Smooth muscle cell (in vitro differentiated cells): ENCODE measurements around the gene SPRED2. TPM values are rescaled to one million over a fixed set of nuclear protein-coding genes. Genes with fewer than 3 reads are reported as not detected.
A peak's percentile ranks its signal among the peaks of the same experiment; 100 is the strongest.

Experiments used
- DNase-seq: peaks from one replicate; lab custom pipeline; 2025; ENCODE audit not compliant: unreplicated experiment; lab: John Stamatoyannopoulos, UW
- H2AFZ ChIP-seq: fragments of 200-600 bp; sonication (generic); 2 replicates; pipeline ENCODE4 v1.6.0; 2016; ENCODE audit warnings: antibody characterized with exemption, low read depth, mild to moderate bottlenecking
- H3F3A ChIP-seq: fragments of 200-600 bp; sonication (generic); 2 replicates; pipeline ENCODE4 v1.6.0; 2017; ENCODE audit warnings: antibody characterized with exemption, low read depth
- H3K27ac ChIP-seq: fragments of 200-600 bp; sonication (generic); 2 replicates; pipeline ENCODE4 v1.5.1; 2016; ENCODE audit warnings: low read depth, mild to moderate bottlenecking
- H3K27me3 ChIP-seq: fragments of 200-600 bp; sonication (generic); 2 replicates; pipeline ENCODE4 v1.6.1; 2016; ENCODE audit warnings: low read depth, mild to moderate bottlenecking
- H3K36me3 ChIP-seq: fragments of 200-600 bp; sonication (generic); 2 replicates; pipeline ENCODE4 v1.5.1; 2016; ENCODE audit warnings: low read depth
- H3K4me1 ChIP-seq: fragments of 200-600 bp; sonication (generic); 2 replicates; pipeline ENCODE4 v1.5.1; 2016; ENCODE audit warnings: low read depth
- H3K4me2 ChIP-seq: fragments of 200-600 bp; sonication (generic); 2 replicates; pipeline ENCODE4 v1.6.0; 2016; ENCODE audit warnings: mild to moderate bottlenecking
- H3K4me3 ChIP-seq: fragments of 200-600 bp; sonication (generic); 2 replicates; pipeline ENCODE4 v1.5.1; 2016; ENCODE audit warnings: mild to moderate bottlenecking
- H3K79me2 ChIP-seq: fragments of 200-600 bp; sonication (generic); 2 replicates; pipeline ENCODE4 v1.6.0; 2016; ENCODE audit warnings: low read depth, mild to moderate bottlenecking
- H3K9ac ChIP-seq: fragments of 200-600 bp; sonication (generic); 2 replicates; pipeline ENCODE4 v1.6.0; 2016; ENCODE audit warnings: low read depth
- H3K9me3 ChIP-seq: fragments of 200-600 bp; sonication (generic); replicated peaks from 2 replicates; pipeline ENCODE4 v1.5.1; 2016; ENCODE audit warnings: low read depth
- H4K20me1 ChIP-seq: fragments of 200-600 bp; sonication (generic); 2 replicates; pipeline ENCODE4 v1.6.0; 2016; ENCODE audit warnings: low read depth
- WGBS: methylation state at CpG from one replicate; pipeline ENCODE4 v1.1.7; 2016; ENCODE audit warnings: low lambda C conversion rate; 5-methylcytosine and 5-hydroxymethylcytosine counted together
- polyA plus RNA-seq: library from polyadenylated mRNA; unstranded; fragments of >200 nt; fragmentation: Nextera tagmentation; extraction: Ambion mirVana; gene quantifications from 2 replicates; pipeline ENCODE4 v1.2.1, GENCODE V29; 2016
- total RNA-seq: library from RNA; depleted of rRNA; stranded (reverse); fragments of >200 nt; gene quantifications from 2 replicates; pipeline ENCODE4 v1.2.3, GENCODE V29; 2014
- TF ChIP-seq, protein P1 (sequence below): fragments of 200-600 bp; sonication (generic); IDR thresholded peaks from 2 replicates; pipeline ENCODE4 v1.5.1; 2017; ENCODE audit warnings: borderline replicate concordance, mild to moderate bottlenecking, antibody characterized with exemption; ENCODE audit not compliant: insufficient read depth, poor library complexity, severe bottlenecking

Gene SPRED2
- total and polyA plus RNA-seq, 2 experiments from 2014 or later, result 18.3 to 23.7 TPM

DNA sequence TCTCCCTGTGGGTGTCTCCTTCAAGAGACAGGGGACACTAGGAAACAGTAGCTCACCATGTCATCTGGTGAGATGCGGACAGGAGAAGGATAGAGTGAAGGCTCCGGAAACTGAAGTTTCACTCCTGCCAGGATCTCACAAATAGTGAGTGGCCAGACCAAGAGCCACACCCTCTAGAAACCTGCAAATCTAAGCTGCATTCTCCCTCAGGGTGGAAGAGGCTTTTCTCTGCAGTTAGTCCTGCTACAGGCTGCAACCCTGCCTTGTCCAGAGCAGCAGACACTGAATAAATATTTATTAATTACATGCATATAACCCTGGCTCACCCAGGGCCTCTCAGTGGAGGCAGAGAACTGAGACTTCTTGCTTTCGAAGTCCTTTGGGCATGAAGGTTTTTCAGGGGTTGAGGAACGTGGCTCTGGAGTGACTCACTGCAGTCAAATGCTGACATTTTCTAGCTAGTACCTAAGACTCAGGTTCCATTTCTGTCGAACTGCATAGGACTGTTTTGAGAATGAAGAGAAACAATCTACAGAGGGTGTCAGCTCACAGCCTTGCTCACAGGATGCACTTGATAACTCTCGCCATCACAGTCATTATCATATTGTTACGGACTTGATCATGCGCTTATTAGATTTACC is 117.5 kb downstream of the SPRED2 start:
- peaks cover 16% of the 10 kb centered on the region for H3F3A ChIP-seq
- WGBS, result 80% methylated on average over 8 of the region's 8 CpGs
- H3K9me3 ChIP-seq, result no peaks in the 10 kb centered on the region
- peaks cover 11% of the 10 kb centered on the region for H3K36me3 ChIP-seq
- peaks cover 2% of the 10 kb centered on the region for H4K20me1 ChIP-seq
- H3K27me3 ChIP-seq, result no peaks in the 10 kb centered on the region
- no peaks in the 10 kb centered on the region for H3K4me1 ChIP-seq
- TF ChIP-seq, protein P1, sequence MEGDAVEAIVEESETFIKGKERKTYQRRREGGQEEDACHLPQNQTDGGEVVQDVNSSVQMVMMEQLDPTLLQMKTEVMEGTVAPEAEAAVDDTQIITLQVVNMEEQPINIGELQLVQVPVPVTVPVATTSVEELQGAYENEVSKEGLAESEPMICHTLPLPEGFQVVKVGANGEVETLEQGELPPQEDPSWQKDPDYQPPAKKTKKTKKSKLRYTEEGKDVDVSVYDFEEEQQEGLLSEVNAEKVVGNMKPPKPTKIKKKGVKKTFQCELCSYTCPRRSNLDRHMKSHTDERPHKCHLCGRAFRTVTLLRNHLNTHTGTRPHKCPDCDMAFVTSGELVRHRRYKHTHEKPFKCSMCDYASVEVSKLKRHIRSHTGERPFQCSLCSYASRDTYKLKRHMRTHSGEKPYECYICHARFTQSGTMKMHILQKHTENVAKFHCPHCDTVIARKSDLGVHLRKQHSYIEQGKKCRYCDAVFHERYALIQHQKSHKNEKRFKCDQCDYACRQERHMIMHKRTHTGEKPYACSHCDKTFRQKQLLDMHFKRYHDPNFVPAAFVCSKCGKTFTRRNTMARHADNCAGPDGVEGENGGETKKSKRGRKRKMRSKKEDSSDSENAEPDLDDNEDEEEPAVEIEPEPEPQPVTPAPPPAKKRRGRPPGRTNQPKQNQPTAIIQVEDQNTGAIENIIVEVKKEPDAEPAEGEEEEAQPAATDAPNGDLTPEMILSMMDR, result no peak
- peak overlapping the region; percentile 70 for H3K27ac ChIP-seq
- no peak overlapping the region for H3K9ac ChIP-seq
- no peak overlapping the region for H3K4me3 ChIP-seq
- H3K79me2 ChIP-seq, result no peaks in the 10 kb centered on the region
- no peak overlapping the region for H3K4me2 ChIP-seq
- H2AFZ ChIP-seq, result no peak overlapping the region
- DNase-seq, result no peak

DNA sequence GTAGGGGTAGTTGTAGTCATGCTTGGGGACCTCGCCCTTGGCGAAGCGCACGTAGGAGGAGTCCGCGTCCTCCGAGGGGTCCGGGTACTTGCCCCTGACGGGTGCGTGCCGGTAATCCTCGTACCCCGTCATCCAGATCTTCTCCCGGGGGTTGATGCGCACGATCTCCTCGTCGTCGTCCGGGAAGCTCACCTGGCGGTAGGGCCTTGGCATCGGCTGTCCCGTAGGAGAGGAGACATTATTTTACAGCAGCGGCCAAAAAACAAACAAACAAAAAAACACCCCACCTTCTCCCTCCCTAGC is 118.5 kb downstream of the SPRED2 start:
- peaks cover 11% of the 10 kb centered on the region for H3K36me3 ChIP-seq

DNA sequence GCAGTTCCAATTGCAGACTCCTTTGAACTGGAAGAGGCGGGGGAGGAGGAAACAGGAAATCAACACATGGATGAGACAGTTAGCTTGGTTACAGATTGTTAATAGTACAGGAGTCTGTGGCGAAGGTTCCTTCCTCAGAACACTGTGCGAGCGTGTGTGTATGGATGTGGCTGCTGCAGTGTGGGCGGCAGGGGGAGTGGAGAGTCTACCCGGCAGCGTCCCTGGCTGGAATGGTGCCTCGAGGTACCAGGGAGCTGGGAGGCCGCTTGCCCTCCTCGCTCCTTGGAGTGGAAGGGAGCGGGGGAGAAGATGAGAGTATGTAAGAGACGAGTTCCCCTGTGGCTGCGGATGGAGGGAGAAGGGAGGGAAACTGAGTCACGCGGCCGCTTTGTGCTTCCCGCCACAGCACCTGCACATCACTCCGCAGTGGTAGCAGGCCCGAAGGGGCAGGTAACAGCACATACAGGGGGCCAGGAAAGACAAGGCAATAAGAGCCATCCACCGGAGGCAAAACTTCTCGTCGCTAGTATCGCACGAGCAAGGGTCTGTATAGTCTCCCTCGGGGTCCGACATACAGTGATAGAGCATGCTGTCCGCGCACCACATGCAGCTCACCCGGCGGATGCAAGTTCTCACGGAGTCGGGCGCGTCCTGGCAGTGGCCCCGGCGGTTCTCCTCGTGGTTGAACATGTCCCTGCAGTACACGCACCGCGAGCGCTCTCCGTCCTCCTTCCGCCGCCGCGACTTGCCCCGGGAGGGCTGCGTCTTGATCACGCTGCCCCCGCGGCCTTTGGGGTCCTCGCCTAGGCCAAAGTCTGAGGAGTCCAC is 119.1 kb downstream of the SPRED2 start:
- 95% methylated on average over 50 of the region's 52 CpGs for WGBS
- no peak overlapping the region for H3K4me3 ChIP-seq
- no peak overlapping the region for H2AFZ ChIP-seq
- H4K20me1 ChIP-seq, result no peaks in the 10 kb centered on the region
- H3K9ac ChIP-seq, result no peak overlapping the region
- no peaks in the 10 kb centered on the region for H3K9me3 ChIP-seq
- no peak overlapping the region for H3K27ac ChIP-seq
- no peaks in the 10 kb centered on the region for H3K4me1 ChIP-seq
- no peaks in the 10 kb centered on the region for H3K79me2 ChIP-seq
- H3K4me2 ChIP-seq, result no peak overlapping the region
- TF ChIP-seq, protein P1, result no peak
- H3K36me3 ChIP-seq, result peaks cover 11% of the 10 kb centered on the region
- no peaks in the 10 kb centered on the region for H3K27me3 ChIP-seq
- peaks cover 7% of the 10 kb centered on the region for H3F3A ChIP-seq
- DNase-seq, result no peak

More for the DNA sequence above, 118.5 kb downstream of the SPRED2 start:
- no peak for DNase-seq
- Histone ChIP-seq H4K20me1 (no peaks in the 10 kb centered on the region), H3K27ac (no peak overlapping the region), H2AFZ (no peak overlapping the region), H3K9ac (no peak overlapping the region), H3K79me2 (no peaks in the 10 kb centered on the region), H3K4me2 (no peak overlapping the region), H3K9me3 (no peaks in the 10 kb centered on the region), H3F3A (peaks cover 9% of the 10 kb centered on the region), H3K4me1 (no peaks in the 10 kb centered on the region), H3K27me3 (no peaks in the 10 kb centered on the region), H3K4me3 (no peak overlapping the region)
- 99% methylated on average over 24 of the region's 24 CpGs for whole genome bisulfite sequencing
- TF ChIP-seq, protein P1, result no peak
